ENCODE measurements around the gene SMAD3.
"Not testable (repeated sequence)": the region's sequence is repeated elsewhere in the genome, so short reads cannot be mapped to it uniquely, and the experiment has no call there.

Gene SMAD3

DNA sequence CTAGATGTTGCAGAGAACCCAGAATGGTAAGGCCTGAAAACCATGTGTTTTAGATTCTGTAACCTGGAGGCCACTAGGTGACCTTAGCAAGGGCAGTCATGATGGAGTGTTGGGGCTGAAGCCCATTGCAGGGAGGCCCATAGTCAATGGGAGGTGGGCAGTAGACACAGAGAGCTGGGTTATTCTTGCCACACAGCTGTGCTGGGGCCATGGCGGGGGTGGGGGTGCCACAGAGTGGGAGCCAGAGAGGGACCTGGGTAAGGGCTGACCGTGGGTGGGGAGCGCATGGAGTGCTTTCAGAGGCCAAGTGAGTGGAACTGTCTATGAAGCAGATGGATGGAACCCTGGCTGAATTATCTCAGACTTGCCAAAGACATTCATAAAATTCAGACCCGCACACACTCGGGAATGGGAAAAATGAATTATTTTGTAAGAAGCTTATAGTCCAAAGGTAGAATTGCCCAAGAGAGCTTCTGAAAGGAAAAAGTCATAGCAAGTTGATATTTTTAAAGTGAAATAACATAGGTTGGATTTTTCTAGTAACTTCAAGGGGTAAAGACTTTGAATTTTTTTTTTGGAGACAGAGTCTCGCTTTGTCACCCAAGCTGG, 53.9 kb downstream of the SMAD3 start:
- Histone ChIP-seq H2BK15ac (replicated peaks; ENCODE audit: low read depth) (no peak overlapping the region), H4K5ac (ENCODE audit: low read length) (no peak overlapping the region), H3K23ac (ENCODE audit: low read length) (no peak overlapping the region), H3K4me1 (ENCODE audit: control insufficient read depth, low read depth, low read length) (peaks cover 11% of the 10 kb centered on the region), H3K27me3 (ENCODE audit: insufficient read depth, low read length, poor library complexity) (no peaks in the 10 kb centered on the region), H4K8ac (ENCODE audit: low read depth, low read length) (no peak overlapping the region), H3K4me2 (ENCODE audit: low read length) (no peak overlapping the region), H3K9ac (ENCODE audit: low read length) (no peak overlapping the region), H3K79me1 (ENCODE audit: low read length) (no peaks in the 10 kb centered on the region), H2BK5ac (ENCODE audit: low read length) (no peak overlapping the region), H3K27ac (ENCODE audit: low read depth, low read length) (no peak overlapping the region), H3K79me2 (ENCODE audit: control insufficient read depth, insufficient read depth, low read length) (peaks cover 2% of the 10 kb centered on the region), H3K56ac (ENCODE audit: low read length) (no peak overlapping the region), H2BK120ac (ENCODE audit: low read depth, low read length) (no peak overlapping the region), H3K4me3 (ENCODE audit: low read length) (no peak overlapping the region), H3K36me3 (ENCODE audit: control insufficient read depth, insufficient read depth, low read length) (no peaks in the 10 kb centered on the region), H3K4ac (ENCODE audit: low read depth, low read length) (no peak overlapping the region), H2AK5ac (ENCODE audit: low read length) (no peak overlapping the region), H3K18ac (ENCODE audit: low read length) (no peak overlapping the region)
- no CpG with 5 or more reads among the region's 6 CpGs for WGBS (ENCODE audit: extremely low coverage, insufficient coverage, low lambda C conversion rate)
- no peak for DNase-seq

GRCh38 chr15:67120009-67120838, 54.8 kb downstream of the SMAD3 start:
- WGBS (ENCODE audit: extremely low coverage, insufficient coverage, low lambda C conversion rate): no CpG with 5 or more reads among the region's 9 CpGs

DNA sequence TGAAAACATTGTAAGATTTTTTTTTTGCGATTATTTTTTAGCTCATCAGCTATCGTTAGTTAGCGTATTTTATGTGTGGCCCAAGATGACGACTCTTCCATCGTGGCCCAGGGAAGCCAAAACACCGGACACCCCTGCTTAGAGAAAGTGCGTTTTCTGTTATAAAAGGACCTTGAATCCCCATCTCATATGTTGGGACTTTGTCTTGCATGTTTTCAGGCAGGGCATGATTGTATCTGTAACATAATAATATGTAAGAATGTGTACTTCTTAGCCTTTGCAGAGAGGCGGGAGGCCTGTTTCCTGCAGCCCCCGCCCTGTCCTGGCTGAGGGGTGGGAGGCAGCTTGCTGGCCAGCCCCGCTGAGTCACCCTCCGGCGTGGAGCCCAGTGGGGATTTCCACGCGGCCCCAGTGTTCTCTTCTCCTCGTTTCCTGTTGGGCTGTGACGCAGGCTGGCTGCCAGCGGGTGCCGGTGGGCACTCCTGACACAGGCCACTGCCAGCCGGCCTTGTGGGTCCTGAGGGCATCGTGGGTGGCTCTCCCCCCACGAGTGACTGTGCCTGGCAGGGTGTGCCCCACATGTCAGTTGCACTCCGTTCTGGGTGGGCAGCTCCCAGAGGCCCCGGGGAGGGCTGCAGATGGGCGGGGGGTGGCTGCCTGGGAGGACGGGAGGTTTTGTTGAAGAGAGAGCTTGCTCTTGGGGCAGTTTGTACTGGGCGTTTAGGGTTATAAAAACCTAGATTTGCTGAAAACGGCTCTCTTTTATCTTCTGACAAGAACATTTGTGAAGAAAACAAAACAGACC, 55.6 kb downstream of the SMAD3 start:
- no peak for DNase-seq
- H3K4ac ChIP-seq (ENCODE audit: low read depth, low read length): no peak overlapping the region
- no peak overlapping the region for H3K27ac ChIP-seq (ENCODE audit: low read depth, low read length)
- no peak overlapping the region for H4K8ac ChIP-seq (ENCODE audit: low read depth, low read length)
- no peak overlapping the region for H4K5ac ChIP-seq (ENCODE audit: low read length)
- H3K79me2 ChIP-seq (ENCODE audit: control insufficient read depth, insufficient read depth, low read length): no peaks in the 10 kb centered on the region
- no peaks in the 10 kb centered on the region for H3K27me3 ChIP-seq (ENCODE audit: insufficient read depth, low read length, poor library complexity)
- no peak overlapping the region for H2AK5ac ChIP-seq (ENCODE audit: low read length)
- H2BK120ac ChIP-seq (ENCODE audit: low read depth, low read length): no peak overlapping the region
- peak overlapping the region; percentile 71 for H3K56ac ChIP-seq (ENCODE audit: low read length)
- WGBS (ENCODE audit: extremely low coverage, insufficient coverage, low lambda C conversion rate): no CpG with 5 or more reads among the region's 27 CpGs
- H3K4me2 ChIP-seq (ENCODE audit: low read length): no peak overlapping the region
- H3K18ac ChIP-seq (ENCODE audit: low read length): no peak overlapping the region
- H3K4me3 ChIP-seq (ENCODE audit: low read length): no peak overlapping the region
- no peak overlapping the region for H2BK15ac ChIP-seq (replicated peaks; ENCODE audit: low read depth)
- H3K79me1 ChIP-seq (ENCODE audit: low read length): peaks cover 3% of the 10 kb centered on the region
- H3K36me3 ChIP-seq (ENCODE audit: control insufficient read depth, insufficient read depth, low read length): no peaks in the 10 kb centered on the region
- H3K9ac ChIP-seq (ENCODE audit: low read length): no peak overlapping the region
- no peak overlapping the region for H2BK5ac ChIP-seq (ENCODE audit: low read length)
- H3K23ac ChIP-seq (ENCODE audit: low read length): no peak overlapping the region
- H3K4me1 ChIP-seq (ENCODE audit: control insufficient read depth, low read depth, low read length): peaks cover 9% of the 10 kb centered on the region

More at GRCh38 chr15:67120009-67120838, 54.8 kb downstream of the SMAD3 start:
- no peak overlapping the region for H3K4me3 ChIP-seq (ENCODE audit: low read length)
- H2AK5ac ChIP-seq (ENCODE audit: low read length): no peak overlapping the region
- H3K27ac ChIP-seq (ENCODE audit: low read depth, low read length): no peak overlapping the region
- peak overlapping the region; percentile 12 for H3K18ac ChIP-seq (ENCODE audit: low read length)
- peaks cover 10% of the 10 kb centered on the region for H3K4me1 ChIP-seq (ENCODE audit: control insufficient read depth, low read depth, low read length)
- H2BK120ac ChIP-seq (ENCODE audit: low read depth, low read length): no peak overlapping the region
- DNase-seq: no peak
- H3K27me3 ChIP-seq (ENCODE audit: insufficient read depth, low read length, poor library complexity): no peaks in the 10 kb centered on the region
- peaks cover under 1% of the 10 kb centered on the region for H3K79me1 ChIP-seq (ENCODE audit: low read length)
- H4K8ac ChIP-seq (ENCODE audit: low read depth, low read length): no peak overlapping the region
- H3K36me3 ChIP-seq (ENCODE audit: control insufficient read depth, insufficient read depth, low read length): no peaks in the 10 kb centered on the region
- no peak overlapping the region for H3K4ac ChIP-seq (ENCODE audit: low read depth, low read length)
- H3K4me2 ChIP-seq (ENCODE audit: low read length): no peak overlapping the region
- peaks cover 2% of the 10 kb centered on the region for H3K79me2 ChIP-seq (ENCODE audit: control insufficient read depth, insufficient read depth, low read length)
- H2BK5ac ChIP-seq (ENCODE audit: low read length): no peak overlapping the region
- no peak overlapping the region for H3K9ac ChIP-seq (ENCODE audit: low read length)
- no peak overlapping the region for H2BK15ac ChIP-seq (replicated peaks; ENCODE audit: low read depth)
- H3K56ac ChIP-seq (ENCODE audit: low read length): peak overlapping the region; percentile 25
- no peak overlapping the region for H3K23ac ChIP-seq (ENCODE audit: low read length)
- H4K5ac ChIP-seq (ENCODE audit: low read length): no peak overlapping the region

DNA sequence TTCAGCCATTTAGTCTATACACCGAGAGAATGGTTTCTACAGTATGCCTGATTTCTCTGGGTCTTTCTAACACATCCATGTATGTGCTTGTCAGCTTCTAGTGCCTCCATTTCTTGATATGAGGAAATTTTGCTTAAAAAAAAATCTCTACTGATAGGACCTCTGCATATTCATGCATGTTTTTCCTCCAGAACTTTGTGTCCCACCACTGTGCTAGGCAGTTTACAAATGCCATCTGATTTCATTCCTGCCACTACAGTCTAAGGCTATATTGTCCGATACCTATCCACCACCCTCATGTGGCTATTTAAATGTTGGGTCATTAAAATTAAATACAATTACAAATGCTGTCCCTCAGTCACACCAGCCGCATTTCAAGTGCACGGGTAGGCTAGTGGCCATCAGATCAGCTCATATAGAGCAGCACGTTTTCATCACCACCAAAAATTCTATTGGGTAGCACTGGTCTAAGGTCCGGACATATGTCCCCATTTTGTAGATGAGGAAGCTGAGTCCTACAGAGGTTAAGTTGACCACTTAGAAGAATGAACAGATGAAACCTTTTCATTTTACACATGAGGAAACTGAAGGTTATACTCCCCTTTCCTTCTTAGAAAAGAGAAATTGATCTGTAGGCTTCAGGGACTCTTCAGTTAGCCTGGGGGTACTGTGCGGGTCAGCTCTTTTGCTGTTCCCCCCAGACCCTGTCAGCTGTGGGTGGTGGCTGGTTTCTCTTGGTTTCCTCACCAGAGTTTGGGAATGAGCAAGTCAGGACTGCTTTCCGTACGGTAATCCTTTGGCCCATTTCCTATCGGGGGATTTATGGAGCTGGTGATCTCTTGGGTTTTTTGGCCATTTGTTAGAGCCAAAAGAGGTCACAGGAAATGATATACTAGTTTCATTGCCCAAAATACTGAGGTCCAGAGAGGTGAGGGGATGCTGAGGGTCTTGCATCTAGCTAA, 56.5 kb downstream of the SMAD3 start:
- Histone ChIP-seq H2BK120ac (ENCODE audit: low read depth, low read length) (no peak overlapping the region), H2BK5ac (ENCODE audit: low read length) (no peak overlapping the region), H3K27ac (ENCODE audit: low read depth, low read length) (no peak overlapping the region), H3K18ac (ENCODE audit: low read length) (no peak overlapping the region), H3K9ac (ENCODE audit: low read length) (no peak overlapping the region), H4K5ac (ENCODE audit: low read length) (no peak overlapping the region), H3K27me3 (ENCODE audit: insufficient read depth, low read length, poor library complexity) (no peaks in the 10 kb centered on the region), H3K79me1 (ENCODE audit: low read length) (peaks cover 7% of the 10 kb centered on the region), H2BK15ac (replicated peaks; ENCODE audit: low read depth) (no peak overlapping the region), H3K4me2 (ENCODE audit: low read length) (no peak overlapping the region), H3K79me2 (ENCODE audit: control insufficient read depth, insufficient read depth, low read length) (no peaks in the 10 kb centered on the region), H3K4me3 (ENCODE audit: low read length) (no peak overlapping the region), H3K4ac (ENCODE audit: low read depth, low read length) (no peak overlapping the region), H2AK5ac (ENCODE audit: low read length) (no peak overlapping the region), H3K4me1 (ENCODE audit: control insufficient read depth, low read depth, low read length) (peaks cover 2% of the 10 kb centered on the region), H3K36me3 (ENCODE audit: control insufficient read depth, insufficient read depth, low read length) (no peaks in the 10 kb centered on the region), H4K8ac (ENCODE audit: low read depth, low read length) (no peak overlapping the region), H3K56ac (ENCODE audit: low read length) (no peak overlapping the region), H3K23ac (ENCODE audit: low read length) (no peak overlapping the region)
- no CpG with 5 or more reads among the region's 10 CpGs for WGBS (ENCODE audit: extremely low coverage, insufficient coverage, low lambda C conversion rate)
- no peak for DNase-seq

DNA sequence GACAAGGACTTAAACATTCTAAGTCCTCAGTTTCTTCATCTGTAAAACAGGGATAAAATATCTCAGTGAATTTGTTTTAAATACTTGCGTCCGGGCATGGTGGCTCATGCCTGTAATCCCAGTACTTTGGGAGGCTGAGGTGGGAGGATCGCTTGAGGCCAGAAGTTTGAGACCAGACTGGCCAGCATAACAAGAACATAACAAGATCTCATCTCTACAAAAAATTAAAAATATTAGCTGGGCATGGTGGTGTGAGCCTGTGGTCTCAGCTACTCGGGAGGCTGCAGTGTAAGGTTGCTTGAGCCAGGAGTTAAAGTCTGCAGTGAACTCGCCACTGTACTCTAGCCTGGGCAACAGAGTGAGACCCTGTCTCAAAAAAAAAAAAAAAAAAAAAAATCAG, 57.4 kb downstream of the SMAD3 start:
- WGBS (ENCODE audit: extremely low coverage, insufficient coverage, low lambda C conversion rate): no CpG with 5 or more reads among the region's 5 CpGs
- not testable (repeated sequence) for H3K27me3 ChIP-seq (ENCODE audit: insufficient read depth, low read length, poor library complexity); H2BK120ac ChIP-seq (ENCODE audit: low read depth, low read length); H3K4me3 ChIP-seq (ENCODE audit: low read length); H3K23ac ChIP-seq (ENCODE audit: low read length); H3K4me1 ChIP-seq (ENCODE audit: control insufficient read depth, low read depth, low read length); H3K9ac ChIP-seq (ENCODE audit: low read length); H3K56ac ChIP-seq (ENCODE audit: low read length); H2BK15ac ChIP-seq (replicated peaks; ENCODE audit: low read depth); H3K79me2 ChIP-seq (ENCODE audit: control insufficient read depth, insufficient read depth, low read length); H4K5ac ChIP-seq (ENCODE audit: low read length); H2AK5ac ChIP-seq (ENCODE audit: low read length); H3K18ac ChIP-seq (ENCODE audit: low read length); H4K8ac ChIP-seq (ENCODE audit: low read depth, low read length); H3K36me3 ChIP-seq (ENCODE audit: control insufficient read depth, insufficient read depth, low read length); H2BK5ac ChIP-seq (ENCODE audit: low read length); DNase-seq; H3K4me2 ChIP-seq (ENCODE audit: low read length); H3K79me1 ChIP-seq (ENCODE audit: low read length); H3K27ac ChIP-seq (ENCODE audit: low read depth, low read length); H3K4ac ChIP-seq (ENCODE audit: low read depth, low read length)

All from mesendoderm (in vitro differentiated cells).